ENCODE measurements around the gene MAP1LC3B.

The MAP1LC3B gene

GRCh38 chr16:87410530-87410929 is 18.4 kb downstream of the MAP1LC3B start:
- H3K4me3 ChIP-seq (ENCODE audit: control insufficient read depth, low read depth, low read length), result no peak overlapping the region
- TF ChIP-seq CTCF (IDR thresholded peaks at IDR 0.05; ENCODE audit: control insufficient read depth, insufficient read depth, low read depth, low read length, missing control alignments), result no peak
- no peak for DNase-seq (ENCODE audit: low read depth)

- no peak for TF ChIP-seq CTCF (IDR thresholded peaks at IDR 0.05; ENCODE audit: control insufficient read depth, insufficient read depth, low read depth, low read length, missing control alignments)
- no peak for DNase-seq (ENCODE audit: low read depth)
- H3K4me3 ChIP-seq (ENCODE audit: control insufficient read depth, low read depth, low read length), result no peak overlapping the region
These were observed 18.8 kb downstream of the MAP1LC3B start for GRCh38 chr16:87410968-87411367.

- DNase-seq (ENCODE audit: low read depth), result no peak
- H3K4me3 ChIP-seq (ENCODE audit: control insufficient read depth, low read depth, low read length), result no peak overlapping the region
- no peak for TF ChIP-seq CTCF (IDR thresholded peaks at IDR 0.05; ENCODE audit: control insufficient read depth, insufficient read depth, low read depth, low read length, missing control alignments)
These were observed 19.5 kb downstream of the MAP1LC3B start for GRCh38 chr16:87411375-87412271.

- DNase-seq (ENCODE audit: low read depth), result no peak
- TF ChIP-seq CTCF (IDR thresholded peaks at IDR 0.05; ENCODE audit: control insufficient read depth, insufficient read depth, low read depth, low read length, missing control alignments), result no peak
- H3K4me3 ChIP-seq (ENCODE audit: control insufficient read depth, low read depth, low read length), result no peak overlapping the region
These were observed 20.3 kb downstream of the MAP1LC3B start for GRCh38 chr16:87412371-87412995.

- no peak overlapping the region for H3K4me3 ChIP-seq (ENCODE audit: control insufficient read depth, low read depth, low read length)
- TF ChIP-seq CTCF (IDR thresholded peaks at IDR 0.05; ENCODE audit: control insufficient read depth, insufficient read depth, low read depth, low read length, missing control alignments), result no peak
- no peak for DNase-seq (ENCODE audit: low read depth)
These were observed 20.9 kb downstream of the MAP1LC3B start for GRCh38 chr16:87412996-87413421.

- DNase-seq (ENCODE audit: low read depth), result no peak
- no peak overlapping the region for H3K4me3 ChIP-seq (ENCODE audit: control insufficient read depth, low read depth, low read length)
- TF ChIP-seq CTCF (IDR thresholded peaks at IDR 0.05; ENCODE audit: control insufficient read depth, insufficient read depth, low read depth, low read length, missing control alignments), result no peak
These were observed 22.1 kb downstream of the MAP1LC3B start for GRCh38 chr16:87414251-87414680.

Data from AG09309 (cell line).